Neuronal stem cell (in vitro differentiated cells): ENCODE measurements around the gene H19. TPM values are rescaled to one million over a fixed set of nuclear protein-coding genes. Genes with fewer than 3 reads are reported as not detected.

Source experiments
- DNase-seq: peaks from one replicate; pipeline ENCODE4 v3.0.0-alpha.2; 2013; ENCODE audit warnings: low spot score
- H2AFZ ChIP-seq: one replicate; pipeline ENCODE4 v1.6.1; 2013; ENCODE audit warnings: mild to moderate bottlenecking, low read length, inconsistent platforms
- H2AK5ac ChIP-seq: 2 replicates; pipeline ENCODE4 v1.6.1; 2013; ENCODE audit warnings: low read depth, mild to moderate bottlenecking, inconsistent platforms, low read length, moderate library complexity, mixed read lengths
- H2BK120ac ChIP-seq: 2 replicates; pipeline ENCODE4 v1.6.1; 2013; ENCODE audit warnings: low read depth, mild to moderate bottlenecking, inconsistent platforms, low read length, moderate library complexity, mixed read lengths
- H2BK12ac ChIP-seq: one replicate; pipeline ENCODE4 v1.6.1; 2013; ENCODE audit warnings: low read length, inconsistent platforms
- H2BK15ac ChIP-seq: 2 replicates; pipeline ENCODE4 v1.6.1; 2013; ENCODE audit warnings: mild to moderate bottlenecking, low read length, inconsistent platforms, mixed read lengths
- H2BK5ac ChIP-seq: one replicate; pipeline ENCODE4 v1.6.1; 2013; ENCODE audit warnings: inconsistent platforms, mild to moderate bottlenecking, low read length, moderate library complexity
- H3K14ac ChIP-seq: one replicate; pipeline ENCODE4 v1.6.1; 2013; ENCODE audit warnings: low read length, inconsistent platforms
- H3K18ac ChIP-seq: 2 replicates; pipeline ENCODE4 v1.6.1; 2013; ENCODE audit warnings: low read length, inconsistent platforms
- H3K23ac ChIP-seq: 2 replicates; pipeline ENCODE4 v1.6.1; 2013; ENCODE audit warnings: low read depth, mild to moderate bottlenecking, mixed read lengths, low read length, inconsistent platforms; ENCODE audit not compliant: poor library complexity
- H3K27ac ChIP-seq: replicated peaks from 3 replicates; pipeline ENCODE4 v1.5.1; 2013; ENCODE audit warnings: low read length, inconsistent platforms
- H3K27me3 ChIP-seq, 3 experiments: 2 replicates each; pipeline ENCODE4 v1.6.1; 2013; ENCODE audit warnings: low read length in 3 of 3, mild to moderate bottlenecking in 2 of 3, inconsistent platforms in 1 of 3, low read depth in 1 of 3, mixed read lengths in 1 of 3, moderate library complexity in 1 of 3; ENCODE audit not compliant: control insufficient read depth in 3 of 3, insufficient read depth in 3 of 3
- H3K36me3 ChIP-seq, 2 donors: replicated peaks in 1 of 2; 2 replicates each; pipeline ENCODE4 v1.6.1; 2013; ENCODE audit warnings: low read length in 2 of 2; ENCODE audit not compliant: control insufficient read depth in 2 of 2, insufficient read depth in 2 of 2
- H3K4ac ChIP-seq: 2 replicates; pipeline ENCODE4 v1.6.1; 2013; ENCODE audit warnings: inconsistent platforms, mild to moderate bottlenecking, low read length, moderate library complexity
- H3K4me1 ChIP-seq, 2 donors: 1 replicate in 1 of 2; 2 replicates in 1 of 2; pipeline ENCODE4 v1.6.1; 2013; ENCODE audit warnings: low read length in 2 of 2, low read depth in 1 of 2; ENCODE audit not compliant: control insufficient read depth in 2 of 2, insufficient read depth in 1 of 2
- H3K4me2 ChIP-seq: one replicate; pipeline ENCODE4 v1.6.1; 2013; ENCODE audit warnings: mild to moderate bottlenecking, low read length, inconsistent platforms; ENCODE audit not compliant: insufficient read depth, poor library complexity, severe bottlenecking
- H3K4me3 ChIP-seq, 2 donors: 2 replicates each; pipeline ENCODE4 v1.5.1; 2013; ENCODE audit warnings: low read length in 2 of 2, mild to moderate bottlenecking in 2 of 2, inconsistent platforms in 1 of 2, moderate library complexity in 1 of 2
- H3K79me1 ChIP-seq: one replicate; pipeline ENCODE4 v1.6.1; 2013; ENCODE audit warnings: low read depth, mild to moderate bottlenecking, inconsistent platforms, low read length, moderate library complexity
- H3K9ac ChIP-seq: one replicate; pipeline ENCODE4 v1.6.1; 2013; ENCODE audit warnings: mild to moderate bottlenecking, low read depth, low read length, inconsistent platforms; ENCODE audit not compliant: poor library complexity
- H3K9me3 ChIP-seq, 2 donors: replicated peaks in 1 of 2; 2 replicates each; pipeline versions ENCODE3 to v1.6.1; 2013; ENCODE audit warnings: low read length in 2 of 2, mild to moderate bottlenecking in 2 of 2, inconsistent platforms in 1 of 2, low read depth in 1 of 2, mixed read lengths in 1 of 2, moderate library complexity in 1 of 2; ENCODE audit not compliant: control insufficient read depth in 2 of 2, insufficient read depth in 1 of 2
- H4K8ac ChIP-seq: one replicate; pipeline ENCODE4 v1.6.1; 2013; ENCODE audit warnings: low read depth, mild to moderate bottlenecking, inconsistent platforms, low read length, moderate library complexity
- H4K91ac ChIP-seq: one replicate; pipeline ENCODE4 v1.6.1; 2013; ENCODE audit warnings: low read length, low read depth, mild to moderate bottlenecking, inconsistent platforms; ENCODE audit not compliant: poor library complexity
- WGBS, 2 donors: extraction: QIAGEN DNeasy Blood & Tissue Kit; methylation state at CpG; one replicate each; pipeline ENCODE4 v1.1.7; 2013; ENCODE audit warnings: missing lambda C conversion rate in 2 of 2, mixed read lengths in 1 of 2; ENCODE audit not compliant: insufficient read length in 2 of 2, insufficient replicate concordance in 1 of 2; ENCODE audit errors: extremely low coverage in 2 of 2; 5-methylcytosine and 5-hydroxymethylcytosine counted together
- polyA plus RNA-seq, 2 experiments: library from polyadenylated mRNA; stranded (reverse); fragments of 200-250 nt; gene quantifications; one replicate each; pipeline ENCODE4 v1.2.3, GENCODE V29; 2013

H19 gene
- polyA plus RNA-seq (2013, experiment 1 of 2): 16.6 TPM
- 14.7 TPM for polyA plus RNA-seq (2013, experiment 2 of 2)

GRCh38 chr11:1997755-1998154 lies at the start of gene H19:
Gene H19, minus strand, starts transcription at chr11:1997842.
- Histone ChIP-seq H3K27ac (no peak within 1 kb of the TSS), H4K91ac (no peak within 1 kb of the TSS), H3K9ac (no peak within 1 kb of the TSS), H3K4ac (no peak within 1 kb of the TSS), H4K8ac (no peak within 1 kb of the TSS), H3K4me2 (no peak within 1 kb of the TSS), H2AFZ (no peak within 1 kb of the TSS), H3K23ac (no peak within 1 kb of the TSS), H2BK15ac (no peak within 1 kb of the TSS), H3K14ac (no peak within 1 kb of the TSS), H3K27me3 (no peaks in the 10 kb centered on the region), H2BK5ac (no peak within 1 kb of the TSS), H2BK120ac (no peak within 1 kb of the TSS), H3K9me3 (no peaks in the 10 kb centered on the region), H3K79me1 (no peaks in the 10 kb centered on the region), H3K36me3 (no peaks in the 10 kb centered on the region), H2BK12ac (no peak within 1 kb of the TSS), H3K4me1 (no peaks in the 10 kb centered on the region), H3K4me3 (no peak within 1 kb of the TSS), H3K18ac (no peak within 1 kb of the TSS), H2AK5ac (no peak within 1 kb of the TSS)
- no CpG with 5 or more reads among the region's 14 CpGs for WGBS, 2 donors
- DNase-seq: no peak

- Histone ChIP-seq H3K9ac (no peak overlapping the region), H2BK15ac (no peak overlapping the region), H3K9me3 (no peaks in the 10 kb centered on the region), H3K14ac (no peak overlapping the region), H3K79me1 (no peaks in the 10 kb centered on the region), H3K4ac (no peak overlapping the region), H3K27me3 (no peaks in the 10 kb centered on the region), H2AFZ (no peak overlapping the region), H3K18ac (no peak overlapping the region), H2BK12ac (no peak overlapping the region), H2AK5ac (no peak overlapping the region), H3K4me2 (no peak overlapping the region), H2BK120ac (no peak overlapping the region), H2BK5ac (no peak overlapping the region), H3K4me1 (no peaks in the 10 kb centered on the region), H4K91ac (no peak overlapping the region), H3K36me3 (no peaks in the 10 kb centered on the region), H4K8ac (no peak overlapping the region), H3K27ac (no peak overlapping the region), H3K23ac (no peak overlapping the region), H3K4me3 (no peak overlapping the region)
- 100% methylated on average over 1 of the region's 2 CpGs for WGBS, 2 donors
- DNase-seq: no peak
Measured at GRCh38 chr11:2041963-2042362, 44.3 kb upstream of the H19 start.

- H2BK12ac ChIP-seq: no peak overlapping the region
- H3K9me3 ChIP-seq: no peaks in the 10 kb centered on the region
- H3K23ac ChIP-seq: no peak overlapping the region
- H3K18ac ChIP-seq: no peak overlapping the region
- H4K8ac ChIP-seq: no peak overlapping the region
- H2BK15ac ChIP-seq: no peak overlapping the region
- H2BK5ac ChIP-seq: no peak overlapping the region
- no peaks in the 10 kb centered on the region for H3K4me1 ChIP-seq
- no peak overlapping the region for H2AFZ ChIP-seq
- DNase-seq: no peak
- no CpG with 5 or more reads among the region's 7 CpGs for WGBS, 2 donors
- H3K4me2 ChIP-seq: no peak overlapping the region
- no peak overlapping the region for H3K14ac ChIP-seq
- no peak overlapping the region for H3K9ac ChIP-seq
- no peaks in the 10 kb centered on the region for H3K27me3 ChIP-seq
- H3K4ac ChIP-seq: no peak overlapping the region
- H3K36me3 ChIP-seq: no peaks in the 10 kb centered on the region
- H3K79me1 ChIP-seq: no peaks in the 10 kb centered on the region
- H3K4me3 ChIP-seq: no peak overlapping the region
- H3K27ac ChIP-seq: no peak overlapping the region
- H2AK5ac ChIP-seq: no peak overlapping the region
- no peak overlapping the region for H2BK120ac ChIP-seq
- no peak overlapping the region for H4K91ac ChIP-seq
Measured at GRCh38 chr11:2041153-2041552, 43.5 kb upstream of the H19 start.

GRCh38 chr11:2039198-2039759 lies 41.6 kb upstream of the H19 start:
- Histone ChIP-seq H2AK5ac (no peak overlapping the region), H3K27me3 (no peaks in the 10 kb centered on the region), H2BK15ac (no peak overlapping the region), H3K79me1 (no peaks in the 10 kb centered on the region), H2BK5ac (no peak overlapping the region), H3K4me3 (no peak overlapping the region), H2BK12ac (no peak overlapping the region), H4K8ac (no peak overlapping the region), H3K27ac (no peak overlapping the region), H2BK120ac (no peak overlapping the region), H3K36me3 (no peaks in the 10 kb centered on the region), H3K14ac (no peak overlapping the region), H3K23ac (no peak overlapping the region), H3K9ac (no peak overlapping the region), H3K4ac (no peak overlapping the region), H3K9me3 (no peaks in the 10 kb centered on the region), H3K4me1 (no peaks in the 10 kb centered on the region), H4K91ac (no peak overlapping the region), H3K18ac (no peak overlapping the region), H2AFZ (no peak overlapping the region), H3K4me2 (no peak overlapping the region)
- no peak for DNase-seq
- no CpG with 5 or more reads among the region's 20 CpGs for WGBS, 2 donors
